ENCODE results near the gene DTYMK.

Gene DTYMK

DNA sequence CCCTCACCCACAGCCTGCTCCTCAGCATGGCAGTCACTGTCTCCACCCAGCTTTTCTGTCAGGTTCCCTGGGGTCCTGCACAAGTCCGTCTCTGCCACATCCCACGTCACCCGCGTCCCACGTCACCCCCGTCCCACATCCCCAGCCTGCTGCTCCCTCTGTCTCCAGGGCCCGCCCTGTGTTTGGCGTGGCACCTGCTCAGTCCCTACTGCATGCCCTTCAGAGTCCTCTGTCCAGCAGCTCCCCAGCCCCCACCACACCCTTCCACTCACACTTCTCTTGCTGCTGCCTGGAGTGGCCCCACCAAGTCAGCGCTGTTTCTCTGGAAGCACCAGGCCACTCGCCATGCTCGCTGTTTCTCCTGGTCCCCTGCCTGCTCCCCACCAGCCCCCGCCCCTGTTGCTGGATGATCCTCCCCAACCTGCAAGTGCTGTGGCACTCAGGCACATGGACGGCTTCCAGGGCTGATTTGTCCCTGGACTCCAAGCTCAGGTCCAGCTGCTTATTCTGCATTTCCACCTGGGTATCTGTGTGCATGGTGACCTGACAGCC lies 30.3 kb downstream of the DTYMK start:
- no peak for TF ChIP-seq GATA1 (IDR thresholded peaks at IDR 0.05; ENCODE audit: low read depth, low read length)
- no peak for TF ChIP-seq POLR2A (IDR thresholded peaks at IDR 0.05; ENCODE audit: low read length)

DNA sequence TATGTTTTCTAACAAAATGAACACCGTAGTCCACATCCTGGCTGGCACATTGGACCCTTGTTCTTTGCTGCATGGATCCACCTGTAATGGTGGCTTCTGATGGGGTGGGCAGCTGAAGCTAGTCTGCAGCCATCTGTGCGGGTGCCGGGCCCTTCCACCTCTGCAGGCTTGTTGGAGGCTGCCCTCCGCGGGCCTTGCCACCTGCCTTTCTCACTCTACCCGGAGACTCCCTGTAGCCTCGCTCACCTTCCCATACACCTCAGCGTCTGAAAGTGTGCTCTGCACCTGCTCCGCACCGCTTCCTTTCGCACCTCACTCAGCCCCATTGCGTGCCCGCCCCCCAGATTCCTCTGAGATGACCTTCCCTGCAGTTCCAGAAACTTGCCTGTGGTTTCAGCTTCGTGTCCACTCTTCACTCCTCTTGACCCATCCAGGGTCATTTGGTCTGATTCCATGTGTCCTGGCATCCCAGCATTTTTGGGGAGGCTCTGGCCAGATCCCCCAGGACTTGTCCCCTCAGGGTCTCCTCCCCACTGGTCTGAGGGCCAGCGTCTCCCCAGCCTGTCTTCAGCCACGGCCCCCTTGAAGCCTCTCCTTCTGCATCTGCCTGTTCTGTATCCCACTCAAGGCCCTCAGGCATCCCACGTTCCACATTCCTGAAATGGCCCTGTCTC lies 31.0 kb downstream of the DTYMK start:
- TF ChIP-seq POLR2A (IDR thresholded peaks at IDR 0.05; ENCODE audit: low read length) (no peak), GATA1 (IDR thresholded peaks at IDR 0.05; ENCODE audit: low read depth, low read length) (no peak)

More for the DNA sequence above, 30.3 kb downstream of the DTYMK start:
- no peak for DNase-seq

DNA sequence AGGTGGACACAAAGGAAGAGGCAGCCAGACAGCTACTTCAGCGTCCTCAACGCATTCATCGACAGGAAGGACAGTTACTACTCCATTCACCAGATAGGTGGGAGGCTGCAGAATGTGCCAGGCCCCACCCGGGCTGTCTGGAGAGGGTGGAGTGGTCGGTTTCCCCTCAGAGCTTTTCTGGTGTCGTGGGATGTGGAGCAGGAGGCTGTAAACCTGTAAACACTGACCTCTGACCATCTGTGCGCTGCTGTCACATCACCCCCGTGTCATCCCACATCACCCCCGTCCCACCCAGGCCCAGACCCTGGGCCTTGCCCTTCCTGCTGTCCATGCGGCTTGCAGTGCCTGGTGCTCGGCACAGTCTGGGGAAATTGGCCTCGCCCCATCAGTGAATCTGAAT lies 32.1 kb downstream of the DTYMK start:
- DNase-seq: no peak
- TF ChIP-seq POLR2A (IDR thresholded peaks at IDR 0.05; ENCODE audit: low read length): no peak
- TF ChIP-seq GATA1 (IDR thresholded peaks at IDR 0.05; ENCODE audit: low read depth, low read length): no peak

More for the DNA sequence above, 31.0 kb downstream of the DTYMK start:
- no peak for DNase-seq

DNA sequence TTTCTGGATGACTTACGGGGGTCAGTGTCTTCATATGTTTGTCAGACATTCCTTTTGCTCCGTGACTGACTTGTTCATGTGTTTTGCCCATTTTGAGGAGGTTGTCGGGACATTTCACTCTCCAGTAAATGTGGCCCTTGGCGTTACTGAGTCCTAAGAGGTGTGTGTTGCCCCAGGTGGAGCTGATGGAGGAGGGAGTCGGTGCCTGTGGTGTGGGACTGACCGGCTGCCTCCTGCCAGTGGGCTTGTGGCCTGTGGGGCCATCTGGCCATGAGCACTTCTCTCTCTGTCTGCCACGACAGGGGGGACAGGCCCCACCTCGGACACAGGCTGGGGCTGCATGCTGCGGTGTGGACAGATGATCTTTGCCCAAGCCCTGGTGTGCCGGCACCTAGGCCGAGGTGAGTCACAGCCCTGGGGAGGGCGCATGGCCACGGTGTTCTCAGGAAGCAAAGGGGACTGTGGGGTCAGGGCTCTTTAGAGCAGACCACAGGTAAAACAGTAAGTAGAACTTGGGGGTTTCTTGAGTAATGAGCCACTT lies 33.3 kb downstream of the DTYMK start:
- TF ChIP-seq GATA1 (IDR thresholded peaks at IDR 0.05; ENCODE audit: low read depth, low read length): no peak
- no peak for TF ChIP-seq POLR2A (IDR thresholded peaks at IDR 0.05; ENCODE audit: low read length)

DNA sequence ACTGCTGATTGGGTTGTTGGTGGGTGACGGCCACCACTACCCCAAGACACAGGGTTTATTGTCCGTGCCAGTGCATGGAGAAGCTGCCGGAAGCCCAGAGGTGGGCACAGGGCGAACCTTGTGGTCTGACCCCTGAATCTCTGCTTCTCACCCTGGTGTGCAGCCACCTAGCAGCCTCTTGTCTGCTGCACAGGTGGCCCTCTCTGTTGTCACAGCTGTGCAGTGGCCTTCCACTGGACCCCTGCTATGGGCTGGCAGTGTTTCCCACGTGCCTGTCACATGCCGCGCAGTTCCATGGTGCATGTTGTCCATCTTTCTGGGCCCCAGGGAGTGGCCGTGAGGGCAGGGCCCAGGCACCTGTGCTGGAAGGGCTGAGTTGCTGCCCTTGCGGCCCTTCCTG lies 33.9 kb downstream of the DTYMK start:
- TF ChIP-seq POLR2A (IDR thresholded peaks at IDR 0.05; ENCODE audit: low read length): no peak
- no peak for DNase-seq

More for the DNA sequence above, 33.3 kb downstream of the DTYMK start:
- DNase-seq: no peak

DNA sequence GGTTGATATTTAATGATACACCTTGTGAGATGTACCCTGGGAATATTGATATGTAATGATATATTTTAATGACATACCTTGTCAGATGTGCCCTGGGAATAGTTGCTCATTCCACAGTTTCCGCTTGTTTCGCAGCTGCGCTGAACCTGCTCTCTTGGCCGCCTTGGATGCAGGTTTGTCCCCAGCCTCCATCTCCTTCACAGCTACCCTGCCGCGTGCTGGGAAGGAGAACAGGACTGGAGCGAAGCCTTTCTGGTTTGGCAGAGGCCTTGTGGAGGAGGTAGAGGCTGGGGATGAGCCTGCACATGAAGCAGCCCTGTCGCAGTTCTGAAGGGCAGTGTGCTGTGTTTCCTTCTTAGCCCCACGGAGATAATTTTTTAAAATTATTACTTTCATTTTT lies 34.5 kb downstream of the DTYMK start:
- DNase-seq: no peak
- TF ChIP-seq POLR2A (IDR thresholded peaks at IDR 0.05; ENCODE audit: low read length) (no peak), GATA1 (IDR thresholded peaks at IDR 0.05; ENCODE audit: low read depth, low read length) (no peak)

DNA sequence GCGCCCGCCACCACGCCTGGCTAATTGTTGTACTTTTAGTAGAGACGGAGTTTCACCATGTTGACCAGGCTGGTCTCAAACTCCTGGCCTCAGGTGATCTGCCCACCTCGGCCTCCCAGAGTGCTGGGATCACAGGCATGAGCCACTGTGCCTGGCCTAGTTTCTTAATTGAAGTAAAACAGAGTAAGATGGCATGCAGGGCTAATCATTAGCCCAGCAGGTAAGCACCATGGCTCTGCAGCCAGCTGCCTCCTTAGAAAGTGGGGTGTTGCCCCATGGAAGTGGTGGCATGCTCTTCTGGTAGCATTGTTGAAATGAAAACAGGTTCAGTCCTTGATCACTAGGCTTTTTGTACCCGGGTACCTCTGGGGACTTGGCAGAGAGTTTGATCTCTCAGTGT lies 36.7 kb downstream of the DTYMK start:
- TF ChIP-seq POLR2A (IDR thresholded peaks at IDR 0.05; ENCODE audit: low read length) (no peak), GATA1 (IDR thresholded peaks at IDR 0.05; ENCODE audit: low read depth, low read length) (no peak)
- no peak for DNase-seq

DNA sequence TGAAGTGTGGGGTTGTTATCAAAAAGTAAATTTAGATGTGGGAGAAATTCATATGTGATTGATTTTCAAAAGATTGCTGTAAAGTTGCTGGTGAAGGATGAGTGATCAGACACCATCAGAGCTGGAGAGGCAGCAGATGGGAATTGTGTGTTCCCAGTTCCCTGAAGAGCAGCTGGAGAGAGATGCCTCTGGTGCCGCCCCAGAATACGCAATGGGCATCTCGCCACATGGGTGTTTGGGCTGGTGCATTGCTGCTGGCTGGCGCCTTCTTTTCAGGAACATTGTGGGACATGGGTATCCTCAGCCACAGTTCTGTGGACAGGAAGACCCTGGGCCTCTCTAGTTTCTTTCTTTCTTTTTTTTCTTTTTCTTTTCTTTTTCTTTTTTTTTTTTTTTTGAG lies 37.2 kb downstream of the DTYMK start:
- TF ChIP-seq POLR2A (IDR thresholded peaks at IDR 0.05; ENCODE audit: low read length) (no peak), GATA1 (IDR thresholded peaks at IDR 0.05; ENCODE audit: low read depth, low read length) (no peak)
- DNase-seq: no peak

DNA sequence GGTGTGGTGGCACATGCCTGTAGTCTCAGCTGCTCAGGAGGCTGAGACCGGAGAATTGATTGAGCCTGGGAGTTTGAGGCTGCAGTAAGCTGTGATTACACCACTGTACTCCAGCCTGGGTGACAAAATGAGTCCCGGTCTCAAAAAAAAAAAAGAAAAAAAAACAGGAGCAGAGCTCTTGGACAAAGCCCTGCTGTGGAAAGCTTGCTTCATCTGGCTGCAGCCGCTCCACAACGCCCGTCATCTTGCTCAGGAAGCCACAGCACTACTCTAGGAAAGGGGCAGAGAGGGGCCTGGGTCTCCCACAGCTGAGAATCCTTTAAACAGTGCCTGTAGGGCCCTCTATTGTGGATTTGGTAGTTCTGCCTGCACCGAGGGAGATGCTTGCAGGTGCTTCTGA lies 38.2 kb downstream of the DTYMK start:
- TF ChIP-seq POLR2A (IDR thresholded peaks at IDR 0.05; ENCODE audit: low read length) (no peak), GATA1 (IDR thresholded peaks at IDR 0.05; ENCODE audit: low read depth, low read length) (no peak)
- DNase-seq: no peak

DNA sequence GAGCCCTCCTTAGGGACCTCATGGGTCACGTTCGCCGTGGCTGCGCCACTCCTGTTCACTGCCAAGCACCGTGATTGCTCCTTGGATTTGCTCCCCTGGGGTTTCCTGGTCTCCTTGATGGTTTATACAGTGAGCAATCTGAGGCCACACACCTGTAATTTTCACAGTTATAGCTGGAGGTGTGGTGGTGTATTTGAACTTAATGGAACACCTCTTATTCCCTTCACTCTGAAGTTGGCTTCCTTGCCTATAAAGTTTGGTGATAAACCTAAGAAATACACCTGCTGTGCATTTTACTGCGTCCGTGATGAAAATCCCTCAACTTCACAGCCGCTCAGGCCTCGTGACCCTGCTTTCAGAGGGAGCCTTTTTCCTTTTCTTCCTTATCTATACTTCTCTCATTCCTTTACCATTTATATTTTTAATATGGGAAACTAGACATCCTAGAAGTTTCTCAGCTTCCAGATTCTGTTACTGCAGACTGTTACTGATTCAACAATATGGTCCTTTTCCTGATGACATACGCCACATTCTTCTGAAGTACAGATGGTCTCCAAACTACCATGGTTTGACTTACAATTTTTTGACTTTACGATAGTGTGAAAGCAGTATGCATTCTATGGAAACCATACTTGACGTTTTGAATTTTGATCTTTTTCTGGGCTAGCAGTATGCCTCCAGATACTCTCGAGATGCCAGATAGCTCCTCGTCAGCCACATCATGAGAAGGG lies 40.5 kb downstream of the DTYMK start:
- DNase-seq: no peak
- no peak for TF ChIP-seq POLR2A (IDR thresholded peaks at IDR 0.05; ENCODE audit: low read length)
- TF ChIP-seq GATA1 (IDR thresholded peaks at IDR 0.05; ENCODE audit: low read depth, low read length): no peak

DNA sequence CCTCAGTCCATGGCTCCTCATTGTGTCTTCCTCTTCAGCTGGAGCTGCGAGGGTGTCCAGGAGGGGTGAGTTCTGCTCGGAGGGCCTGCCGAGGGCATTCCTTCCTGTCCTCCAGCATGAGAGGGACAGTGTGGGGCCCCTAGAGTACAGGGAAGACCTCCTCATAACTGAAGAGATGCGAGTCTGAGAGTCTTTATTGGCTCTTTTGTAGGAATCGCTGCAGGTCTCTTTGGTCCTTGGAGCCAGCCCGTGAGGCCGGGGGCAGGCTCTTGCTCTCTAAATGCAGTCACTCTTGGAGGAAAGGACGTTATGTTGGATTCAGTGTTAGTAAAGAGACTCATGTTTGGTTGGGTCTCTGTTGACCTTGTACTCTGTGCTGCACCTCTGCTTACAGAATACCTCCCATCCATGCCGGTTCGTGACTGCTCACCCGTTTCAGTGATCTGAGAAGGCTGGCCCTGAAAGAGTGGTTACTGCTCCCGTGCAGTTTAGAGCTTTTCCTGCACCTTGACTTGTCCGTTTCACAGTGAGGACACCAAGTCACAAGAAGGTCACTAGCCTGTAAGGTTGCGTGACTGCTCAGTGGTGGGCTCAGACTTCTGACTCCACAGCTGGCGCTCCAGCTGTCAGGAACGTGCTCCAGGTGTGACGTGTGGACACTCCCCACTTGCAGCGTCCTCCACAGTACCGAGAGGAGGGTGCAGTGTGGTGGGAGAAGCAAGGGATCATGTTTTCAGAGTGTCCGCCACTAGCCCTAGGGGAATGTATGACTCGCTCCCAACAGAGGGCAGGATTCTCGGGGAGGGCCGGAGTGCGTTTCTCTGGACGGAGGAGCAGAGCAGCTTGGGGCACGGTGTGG lies 41.3 kb downstream of the DTYMK start:
- TF ChIP-seq GATA1 (IDR thresholded peaks at IDR 0.05; ENCODE audit: low read depth, low read length): no peak
- TF ChIP-seq POLR2A (IDR thresholded peaks at IDR 0.05; ENCODE audit: low read length): no peak
- no peak for DNase-seq

DNA sequence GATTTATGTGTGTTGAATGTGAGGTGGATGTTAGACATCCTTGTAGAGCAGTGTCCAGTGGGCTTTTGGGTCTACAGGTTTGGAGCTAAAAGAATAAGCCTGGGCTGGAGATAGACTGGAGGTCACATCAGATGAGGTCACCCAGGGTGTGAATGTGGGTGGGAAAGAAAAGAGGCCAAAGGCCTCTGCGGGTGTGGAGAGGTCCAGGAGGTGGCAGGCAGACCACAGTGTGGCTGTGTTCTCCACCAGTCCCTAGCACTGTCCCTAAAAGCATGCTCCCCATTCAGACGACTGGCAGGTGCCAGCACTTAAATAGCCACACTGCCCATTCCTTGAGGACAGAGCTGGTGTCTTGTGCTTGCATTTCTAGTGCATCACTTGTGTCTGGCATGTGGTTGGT lies 45.0 kb downstream of the DTYMK start:
- peak in 1 of 2 experiments; percentile 26 for DNase-seq
- no peak for TF ChIP-seq GATA1 (IDR thresholded peaks at IDR 0.05; ENCODE audit: low read depth, low read length)
- no peak for TF ChIP-seq POLR2A (IDR thresholded peaks at IDR 0.05; ENCODE audit: low read length)

DNA sequence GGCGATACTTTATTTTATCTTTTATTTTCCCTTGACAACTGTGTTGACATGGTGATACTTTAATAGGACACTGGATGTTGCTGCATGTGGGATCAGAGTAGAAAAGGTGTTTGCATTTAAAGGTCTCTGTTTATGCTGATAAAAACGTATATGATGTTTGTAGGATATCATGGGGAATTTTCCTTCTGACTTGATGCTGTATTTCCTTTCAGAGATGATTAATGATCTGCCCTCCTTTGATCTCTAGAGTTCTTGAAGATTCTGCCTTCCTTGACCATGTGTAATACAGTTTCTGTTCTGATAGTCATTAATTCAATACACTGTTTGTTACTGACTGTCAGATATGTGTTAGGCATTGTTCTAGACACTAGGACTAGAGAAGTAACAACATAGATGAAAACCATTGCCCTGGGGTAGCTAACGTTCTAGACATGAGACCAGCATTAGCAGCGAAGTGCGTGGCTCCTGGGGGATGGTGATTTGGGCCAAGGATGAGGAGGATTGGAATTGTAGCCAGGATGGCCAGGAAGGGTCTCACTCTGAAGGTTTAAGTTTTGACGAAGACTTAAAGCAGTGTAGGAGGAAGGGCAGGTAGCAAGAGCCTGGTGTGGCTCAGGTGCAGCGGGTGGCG lies 46.3 kb downstream of the DTYMK start:
- no peak for DNase-seq
- no peak for TF ChIP-seq POLR2A (IDR thresholded peaks at IDR 0.05; ENCODE audit: low read length)
- no peak for TF ChIP-seq GATA1 (IDR thresholded peaks at IDR 0.05; ENCODE audit: low read depth, low read length)
